HFFc6 (cell line): Measurements from ENCODE around the gene CASR. TPM values are rescaled to one million over a fixed set of nuclear protein-coding genes. Genes with fewer than 3 reads are reported as not detected.

Experiments
- DNase-seq: peaks from one replicate; pipeline ENCODE4 v3.0.0-alpha.2; 2018
- H3K27ac Mint-ChIP-seq: 2 replicates; pipeline ENCODE4 v1.8.0; 2020; ENCODE audit warnings: mild to moderate bottlenecking, mixed read lengths
- H3K27me3 Mint-ChIP-seq: 2 replicates; pipeline ENCODE4 v1.8.0; 2021; ENCODE audit warnings: mild to moderate bottlenecking, moderate library complexity, mixed read lengths; ENCODE audit not compliant: insufficient read depth
- H3K36me3 Mint-ChIP-seq: 2 replicates; pipeline ENCODE4 v1.8.0; 2021; ENCODE audit warnings: low read depth, mixed read lengths
- H3K4me1 Mint-ChIP-seq: 2 replicates; pipeline ENCODE4 v1.8.0; 2020; ENCODE audit warnings: low read depth, mixed read lengths
- H3K4me3 Mint-ChIP-seq: 2 replicates; pipeline ENCODE4 v1.8.0; 2020; ENCODE audit warnings: mild to moderate bottlenecking, moderate library complexity, mixed read lengths
- H3K9me3 Mint-ChIP-seq: 2 replicates; pipeline ENCODE4 v1.8.0; 2020; ENCODE audit warnings: mild to moderate bottlenecking, mixed read lengths
- total RNA-seq, 6 experiments: library from RNA; stranded (reverse); fragmentation: NEBNext Ultra II Directional; extraction: Animal tissue kit (Norgen Biotek cat#: 25700); gene quantifications; 2 replicates in 1 of 6; 3 replicates in 5 of 6; pipeline ENCODE4 v1.2.3, GENCODE V29; 2021
- TF ChIP-seq, protein P1 (sequence below): fragments of 200-600 bp; sonication (generic); IDR thresholded peaks from 2 replicates; pipeline ENCODE4 v1.5.0; 2021; ENCODE audit warnings: antibody characterized with exemption, mild to moderate bottlenecking

Gene CASR
- total RNA-seq, 6 experiments from 2014 or later, result 0.03 TPM; not detected in 5

- Mint-ChIP-seq H3K9me3 (no peaks in the 10 kb centered on the region), H3K4me3 (no peak overlapping the region), H3K36me3 (no peaks in the 10 kb centered on the region), H3K27ac (no peak overlapping the region), H3K4me1 (peaks cover 20% of the 10 kb centered on the region), H3K27me3 (peaks cover 23% of the 10 kb centered on the region)
- DNase-seq, result no peak
- TF ChIP-seq, protein P1, sequence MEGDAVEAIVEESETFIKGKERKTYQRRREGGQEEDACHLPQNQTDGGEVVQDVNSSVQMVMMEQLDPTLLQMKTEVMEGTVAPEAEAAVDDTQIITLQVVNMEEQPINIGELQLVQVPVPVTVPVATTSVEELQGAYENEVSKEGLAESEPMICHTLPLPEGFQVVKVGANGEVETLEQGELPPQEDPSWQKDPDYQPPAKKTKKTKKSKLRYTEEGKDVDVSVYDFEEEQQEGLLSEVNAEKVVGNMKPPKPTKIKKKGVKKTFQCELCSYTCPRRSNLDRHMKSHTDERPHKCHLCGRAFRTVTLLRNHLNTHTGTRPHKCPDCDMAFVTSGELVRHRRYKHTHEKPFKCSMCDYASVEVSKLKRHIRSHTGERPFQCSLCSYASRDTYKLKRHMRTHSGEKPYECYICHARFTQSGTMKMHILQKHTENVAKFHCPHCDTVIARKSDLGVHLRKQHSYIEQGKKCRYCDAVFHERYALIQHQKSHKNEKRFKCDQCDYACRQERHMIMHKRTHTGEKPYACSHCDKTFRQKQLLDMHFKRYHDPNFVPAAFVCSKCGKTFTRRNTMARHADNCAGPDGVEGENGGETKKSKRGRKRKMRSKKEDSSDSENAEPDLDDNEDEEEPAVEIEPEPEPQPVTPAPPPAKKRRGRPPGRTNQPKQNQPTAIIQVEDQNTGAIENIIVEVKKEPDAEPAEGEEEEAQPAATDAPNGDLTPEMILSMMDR, result no peak
Observed at GRCh38 chr3:122260206-122260605, 76.7 kb downstream of the CASR start.

DNA sequence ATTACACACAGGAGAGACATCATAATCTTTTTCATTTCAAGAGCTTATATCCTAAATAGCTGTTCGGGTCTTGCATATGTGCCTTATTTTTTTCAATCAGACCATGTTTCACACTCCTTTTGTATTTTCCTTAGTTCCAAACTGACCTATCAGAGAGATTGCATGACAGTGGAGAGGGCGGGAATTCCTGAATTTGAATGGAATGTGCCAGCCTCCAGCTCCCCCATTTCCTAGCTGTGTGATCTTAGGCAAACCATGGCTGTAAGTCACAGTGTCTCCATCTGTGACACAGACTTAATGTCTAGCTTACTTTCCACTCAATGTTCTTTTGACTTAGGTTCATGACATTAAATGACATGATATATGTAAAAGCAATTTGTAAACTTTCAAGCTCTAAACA, 79.6 kb downstream of the CASR start:
- TF ChIP-seq, protein P1, result no peak
- peaks cover 6% of the 10 kb centered on the region; the same call in 1 of the 2 replicates for H3K4me1 Mint-ChIP-seq
- no peaks in the 10 kb centered on the region for H3K9me3 Mint-ChIP-seq
- H3K4me3 Mint-ChIP-seq, result no peak overlapping the region
- H3K36me3 Mint-ChIP-seq, result no peaks in the 10 kb centered on the region
- H3K27ac Mint-ChIP-seq, result no peak overlapping the region
- DNase-seq, result no peak
- H3K27me3 Mint-ChIP-seq, result peaks cover 26% of the 10 kb centered on the region

GRCh38 chr3:122263974-122264588, 80.6 kb downstream of the CASR start:
- TF ChIP-seq, protein P1, result no peak
- H3K27me3 Mint-ChIP-seq, result peaks cover 29% of the 10 kb centered on the region
- DNase-seq, result no peak
- no peaks in the 10 kb centered on the region for H3K36me3 Mint-ChIP-seq
- no peaks in the 10 kb centered on the region for H3K9me3 Mint-ChIP-seq
- H3K4me1 Mint-ChIP-seq, result no peaks in the 10 kb centered on the region
- no peak overlapping the region for H3K27ac Mint-ChIP-seq
- no peak overlapping the region for H3K4me3 Mint-ChIP-seq

DNA sequence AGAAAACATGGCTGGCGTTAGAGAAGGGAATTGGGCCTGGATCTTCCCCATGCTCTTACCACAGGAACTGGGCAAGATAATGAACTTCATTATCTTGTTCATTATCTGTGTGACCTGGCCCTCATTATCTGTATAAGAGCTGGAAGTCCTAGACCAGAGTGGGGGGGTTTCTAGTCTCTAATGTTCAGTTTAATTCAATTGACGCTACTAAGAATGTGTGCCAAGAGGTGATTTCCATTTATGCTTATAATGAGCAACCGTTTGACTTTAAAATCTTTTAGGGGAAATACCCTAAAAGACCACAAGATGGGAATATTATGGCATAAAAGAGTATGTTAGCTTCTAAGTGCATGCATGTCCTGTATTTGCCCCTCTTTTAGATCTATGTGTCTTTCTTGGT, 82.5 kb downstream of the CASR start:
- Mint-ChIP-seq H3K27ac (no peak overlapping the region), H3K4me3 (no peak overlapping the region), H3K27me3 (peaks cover 25% of the 10 kb centered on the region), H3K9me3 (no peaks in the 10 kb centered on the region), H3K4me1 (no peaks in the 10 kb centered on the region), H3K36me3 (no peaks in the 10 kb centered on the region)
- no peak for DNase-seq
- TF ChIP-seq, protein P1, result no peak

GRCh38 chr3:122268257-122269024, 85.0 kb downstream of the CASR start:
- Mint-ChIP-seq H3K4me3 (no peak overlapping the region), H3K9me3 (no peaks in the 10 kb centered on the region), H3K27me3 (peaks cover 24% of the 10 kb centered on the region), H3K4me1 (no peaks in the 10 kb centered on the region), H3K36me3 (no peaks in the 10 kb centered on the region), H3K27ac (no peak overlapping the region)
- TF ChIP-seq, protein P1, result no peak
- no peak for DNase-seq
